ENCODE results near the gene FGFRL1.

FGFRL1 gene

DNA sequence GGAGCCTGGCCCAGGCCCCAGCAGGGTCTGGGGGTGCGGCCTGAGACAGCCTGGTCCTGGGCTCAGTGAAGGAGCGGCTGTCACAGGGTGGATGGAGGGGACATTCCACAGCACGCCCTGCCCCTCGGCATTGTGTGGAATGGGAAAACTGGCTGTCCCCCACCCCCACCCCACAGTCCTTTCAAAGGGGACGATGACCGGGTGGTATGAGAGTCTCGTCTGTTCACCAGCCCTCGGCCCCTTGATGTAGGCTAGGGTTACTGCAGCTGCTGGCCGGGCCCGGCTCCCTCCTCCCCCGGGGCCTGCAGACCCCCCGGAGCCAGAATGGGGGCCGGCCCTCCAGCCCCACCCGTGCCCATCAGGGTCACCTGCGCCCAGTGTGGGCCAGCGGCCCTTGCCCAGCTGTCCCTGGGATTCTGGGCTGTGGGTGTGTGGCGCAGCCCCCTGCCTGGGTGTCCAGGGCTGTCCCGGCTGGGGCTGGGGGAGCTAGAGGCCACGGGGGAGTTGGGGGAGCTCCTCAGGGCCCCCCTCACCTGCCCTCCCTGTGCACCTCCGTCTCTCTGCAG is 11.7 kb downstream of the FGFRL1 start:
- DNase-seq (ENCODE audit: insufficient read length, low spot score) = no peak
- TF ChIP-seq SPI1 (IDR thresholded peaks at IDR 0.05; ENCODE audit: low read depth, low read length) (no peak), PAX5 (IDR thresholded peaks at IDR 0.05; ENCODE audit: insufficient read depth, low read length, severe bottlenecking) (no peak), POU2F2 (IDR thresholded peaks at IDR 0.05; ENCODE audit: low read depth, low read length) (no peak), POLR2A (IDR thresholded peaks at IDR 0.05; ENCODE audit: low read depth, low read length) (no peak), TAF1 (IDR thresholded peaks at IDR 0.05; ENCODE audit: low read depth, low read length) (no peak), POLR2AphosphoS5 (IDR thresholded peaks at IDR 0.05; ENCODE audit: low read depth, low read length) (no peak)
- no peak for FAIRE-seq

DNA sequence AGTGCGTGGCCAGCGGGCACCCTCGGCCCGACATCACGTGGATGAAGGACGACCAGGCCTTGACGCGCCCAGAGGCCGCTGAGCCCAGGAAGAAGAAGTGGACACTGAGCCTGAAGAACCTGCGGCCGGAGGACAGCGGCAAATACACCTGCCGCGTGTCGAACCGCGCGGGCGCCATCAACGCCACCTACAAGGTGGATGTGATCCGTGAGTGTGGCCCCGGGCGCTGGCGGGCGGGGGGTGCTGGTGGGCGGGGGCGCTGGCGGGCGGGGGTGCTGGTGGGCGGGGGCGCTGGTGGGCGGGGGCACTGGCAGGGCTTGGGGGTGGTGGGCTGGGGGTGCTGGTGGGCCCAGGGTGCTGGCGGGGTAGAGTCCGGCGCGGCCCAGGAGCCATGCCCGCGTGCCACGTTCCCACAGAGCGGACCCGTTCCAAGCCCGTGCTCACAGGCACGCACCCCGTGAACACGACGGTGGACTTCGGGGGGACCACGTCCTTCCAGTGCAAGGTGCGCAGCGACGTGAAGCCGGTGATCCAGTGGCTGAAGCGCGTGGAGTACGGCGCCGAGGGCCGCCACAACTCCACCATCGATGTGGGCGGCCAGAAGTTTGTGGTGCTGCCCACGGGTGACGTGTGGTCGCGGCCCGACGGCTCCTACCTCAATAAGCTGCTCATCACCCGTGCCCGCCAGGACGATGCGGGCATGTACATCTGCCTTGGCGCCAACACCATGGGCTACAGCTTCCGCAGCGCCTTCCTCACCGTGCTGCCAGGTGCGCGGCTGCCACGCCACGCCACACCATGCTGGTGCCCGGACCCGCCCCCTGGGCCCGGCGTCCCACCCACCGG is 12.7 kb downstream of the FGFRL1 start:
- FAIRE-seq (no peak), DNase-seq (ENCODE audit: insufficient read length, low spot score) (no peak)

DNA sequence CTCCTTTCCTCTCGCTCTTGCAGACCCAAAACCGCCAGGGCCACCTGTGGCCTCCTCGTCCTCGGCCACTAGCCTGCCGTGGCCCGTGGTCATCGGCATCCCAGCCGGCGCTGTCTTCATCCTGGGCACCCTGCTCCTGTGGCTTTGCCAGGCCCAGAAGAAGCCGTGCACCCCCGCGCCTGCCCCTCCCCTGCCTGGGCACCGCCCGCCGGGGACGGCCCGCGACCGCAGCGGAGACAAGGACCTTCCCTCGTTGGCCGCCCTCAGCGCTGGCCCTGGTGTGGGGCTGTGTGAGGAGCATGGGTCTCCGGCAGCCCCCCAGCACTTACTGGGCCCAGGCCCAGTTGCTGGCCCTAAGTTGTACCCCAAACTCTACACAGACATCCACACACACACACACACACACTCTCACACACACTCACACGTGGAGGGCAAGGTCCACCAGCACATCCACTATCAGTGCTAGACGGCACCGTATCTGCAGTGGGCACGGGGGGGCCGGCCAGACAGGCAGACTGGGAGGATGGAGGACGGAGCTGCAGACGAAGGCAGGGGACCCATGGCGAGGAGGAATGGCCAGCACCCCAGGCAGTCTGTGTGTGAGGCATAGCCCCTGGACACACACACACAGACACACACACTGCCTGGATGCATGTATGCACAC is 13.6 kb downstream of the FGFRL1 start:
- FAIRE-seq (no peak), DNase-seq (ENCODE audit: insufficient read length, low spot score) (no peak)
- TF ChIP-seq POLR2AphosphoS5 (IDR thresholded peaks at IDR 0.05; ENCODE audit: low read depth, low read length) (no peak), SPI1 (IDR thresholded peaks at IDR 0.05; ENCODE audit: low read depth, low read length) (no peak), PAX5 (IDR thresholded peaks at IDR 0.05; ENCODE audit: insufficient read depth, low read length, severe bottlenecking) (no peak), POU2F2 (IDR thresholded peaks at IDR 0.05; ENCODE audit: low read depth, low read length) (no peak), POLR2A (IDR thresholded peaks at IDR 0.05; ENCODE audit: low read depth, low read length) (no peak), TAF1 (IDR thresholded peaks at IDR 0.05; ENCODE audit: low read depth, low read length) (no peak)

More for the DNA sequence above, 12.7 kb downstream of the FGFRL1 start:
- TF ChIP-seq SPI1 (IDR thresholded peaks at IDR 0.05; ENCODE audit: low read depth, low read length) (no peak), POU2F2 (IDR thresholded peaks at IDR 0.05; ENCODE audit: low read depth, low read length) (no peak), PAX5 (IDR thresholded peaks at IDR 0.05; ENCODE audit: insufficient read depth, low read length, severe bottlenecking) (no peak), POLR2A (IDR thresholded peaks at IDR 0.05; ENCODE audit: low read depth, low read length) (no peak), TAF1 (IDR thresholded peaks at IDR 0.05; ENCODE audit: low read depth, low read length) (no peak), POLR2AphosphoS5 (IDR thresholded peaks at IDR 0.05; ENCODE audit: low read depth, low read length) (no peak)

DNA sequence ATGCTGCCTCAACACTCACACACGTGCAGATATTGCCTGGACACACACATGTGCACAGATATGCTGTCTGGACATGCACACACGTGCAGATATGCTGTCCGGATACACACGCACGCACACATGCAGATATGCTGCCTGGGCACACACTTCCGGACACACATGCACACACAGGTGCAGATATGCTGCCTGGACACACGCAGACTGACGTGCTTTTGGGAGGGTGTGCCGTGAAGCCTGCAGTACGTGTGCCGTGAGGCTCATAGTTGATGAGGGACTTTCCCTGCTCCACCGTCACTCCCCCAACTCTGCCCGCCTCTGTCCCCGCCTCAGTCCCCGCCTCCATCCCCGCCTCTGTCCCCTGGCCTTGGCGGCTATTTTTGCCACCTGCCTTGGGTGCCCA is 14.7 kb downstream of the FGFRL1 start:
- TF ChIP-seq POU2F2 (IDR thresholded peaks at IDR 0.05; ENCODE audit: low read depth, low read length) (peak; percentile 85), POLR2AphosphoS5 (IDR thresholded peaks at IDR 0.05; ENCODE audit: low read depth, low read length) (no peak)
- DNase-seq (ENCODE audit: insufficient read length, low spot score) (peak; percentile 91), FAIRE-seq (peak; percentile 98)

DNA sequence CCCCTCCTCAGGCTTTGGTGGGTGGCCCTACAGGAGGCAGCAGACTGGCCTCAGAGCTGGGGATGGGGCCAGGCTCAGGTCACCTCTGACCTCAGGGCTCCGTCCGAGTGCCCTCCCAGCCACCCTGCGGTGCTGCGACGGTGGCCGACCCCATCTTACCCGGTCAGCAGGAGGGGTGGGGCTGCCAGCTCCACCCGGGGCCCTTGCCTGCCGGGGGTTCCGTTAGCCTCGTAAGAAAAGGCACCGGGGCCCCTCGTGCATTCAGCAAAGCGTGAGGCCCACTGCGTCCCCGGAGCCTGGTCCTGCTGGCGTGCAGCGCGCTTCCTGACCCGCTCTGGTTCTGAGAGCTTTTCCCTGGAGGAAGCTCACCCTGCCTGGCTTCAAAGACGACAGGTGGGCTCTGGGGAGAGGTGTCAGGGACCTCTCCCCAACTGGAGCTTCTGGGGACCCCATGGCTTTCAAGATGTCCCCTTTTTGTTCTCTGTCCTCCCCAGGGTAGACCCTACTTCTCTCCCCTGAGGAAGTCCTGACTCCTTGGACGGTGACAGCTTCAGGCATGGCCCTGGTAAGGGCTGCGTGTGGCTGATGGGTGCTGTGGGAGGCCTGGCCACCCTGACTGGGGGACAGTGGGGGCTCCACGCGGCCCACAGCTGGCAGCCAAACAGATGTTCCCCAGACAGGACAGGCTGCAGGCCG is 15.9 kb downstream of the FGFRL1 start:
- DNase-seq (ENCODE audit: insufficient read length, low spot score) (no peak), FAIRE-seq (no peak)
- TF ChIP-seq PAX5 (IDR thresholded peaks at IDR 0.05; ENCODE audit: insufficient read depth, low read length, severe bottlenecking) (no peak), TAF1 (IDR thresholded peaks at IDR 0.05; ENCODE audit: low read depth, low read length) (no peak), POLR2AphosphoS5 (IDR thresholded peaks at IDR 0.05; ENCODE audit: low read depth, low read length) (no peak), SPI1 (IDR thresholded peaks at IDR 0.05; ENCODE audit: low read depth, low read length) (no peak), POLR2A (IDR thresholded peaks at IDR 0.05; ENCODE audit: low read depth, low read length) (no peak), POU2F2 (IDR thresholded peaks at IDR 0.05; ENCODE audit: low read depth, low read length) (no peak)

DNA sequence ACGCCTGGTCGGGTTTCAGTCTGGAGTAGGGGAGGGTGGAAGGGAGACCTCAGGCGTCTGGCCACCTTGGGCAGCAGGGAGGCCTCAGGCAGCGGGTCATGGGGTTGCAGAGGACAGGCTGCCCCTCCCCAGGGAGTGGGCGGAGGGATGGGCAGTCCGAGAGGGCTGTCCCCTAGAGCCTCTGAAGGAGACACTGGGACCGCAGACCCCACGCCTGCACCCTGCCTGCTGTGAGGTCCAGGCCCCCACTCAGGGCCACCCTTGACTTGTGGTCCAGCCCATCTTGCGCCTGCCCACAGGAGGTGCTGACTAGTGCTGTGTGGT is 16.5 kb downstream of the FGFRL1 start:
- DNase-seq (ENCODE audit: insufficient read length, low spot score) (no peak), FAIRE-seq (no peak)
- TF ChIP-seq PAX5 (IDR thresholded peaks at IDR 0.05; ENCODE audit: insufficient read depth, low read length, severe bottlenecking) (no peak), TAF1 (IDR thresholded peaks at IDR 0.05; ENCODE audit: low read depth, low read length) (no peak), SPI1 (IDR thresholded peaks at IDR 0.05; ENCODE audit: low read depth, low read length) (no peak), POU2F2 (IDR thresholded peaks at IDR 0.05; ENCODE audit: low read depth, low read length) (no peak), POLR2AphosphoS5 (IDR thresholded peaks at IDR 0.05; ENCODE audit: low read depth, low read length) (no peak), POLR2A (IDR thresholded peaks at IDR 0.05; ENCODE audit: low read depth, low read length) (no peak)

DNA sequence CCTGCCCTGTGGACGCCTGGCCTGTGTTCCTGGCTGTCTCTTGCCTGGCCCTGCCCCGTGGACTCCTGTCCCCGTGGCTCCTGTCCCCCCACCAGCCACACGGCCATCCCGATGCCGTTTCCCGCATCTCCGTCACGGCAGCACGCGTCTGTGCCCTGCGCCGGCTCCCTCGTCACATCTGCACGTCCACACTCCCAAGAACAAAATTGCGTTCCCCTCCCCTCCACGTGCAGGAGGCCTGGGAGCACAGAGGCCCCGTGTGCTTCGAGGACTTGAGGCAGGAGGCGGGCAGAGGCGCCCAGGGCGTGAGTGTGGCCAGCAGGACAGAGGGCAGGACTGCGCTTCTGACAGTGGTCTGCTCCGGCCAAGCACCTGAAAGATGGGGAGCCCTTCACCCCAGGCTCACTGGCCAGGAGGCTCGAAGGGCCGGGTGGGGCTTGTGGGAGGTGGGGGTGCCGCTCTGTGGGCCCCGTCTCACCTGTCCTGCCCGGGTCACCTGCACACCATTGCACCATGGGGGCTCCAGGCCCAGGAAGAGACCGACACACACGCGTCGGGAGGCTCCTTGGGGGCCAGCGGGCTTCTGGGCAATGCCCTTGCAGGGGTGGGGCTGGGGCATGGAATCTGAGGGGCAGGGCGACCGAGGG is 17.3 kb downstream of the FGFRL1 start:
- TF ChIP-seq POLR2A (IDR thresholded peaks at IDR 0.05; ENCODE audit: low read depth, low read length) = no peak
- TF ChIP-seq TAF1 (IDR thresholded peaks at IDR 0.05; ENCODE audit: low read depth, low read length) = no peak
- TF ChIP-seq SPI1 (IDR thresholded peaks at IDR 0.05; ENCODE audit: low read depth, low read length) = no peak
- no peak for TF ChIP-seq PAX5 (IDR thresholded peaks at IDR 0.05; ENCODE audit: insufficient read depth, low read length, severe bottlenecking)
- no peak for TF ChIP-seq POU2F2 (IDR thresholded peaks at IDR 0.05; ENCODE audit: low read depth, low read length)
- no peak for FAIRE-seq
- DNase-seq (ENCODE audit: insufficient read length, low spot score) = no peak

DNA sequence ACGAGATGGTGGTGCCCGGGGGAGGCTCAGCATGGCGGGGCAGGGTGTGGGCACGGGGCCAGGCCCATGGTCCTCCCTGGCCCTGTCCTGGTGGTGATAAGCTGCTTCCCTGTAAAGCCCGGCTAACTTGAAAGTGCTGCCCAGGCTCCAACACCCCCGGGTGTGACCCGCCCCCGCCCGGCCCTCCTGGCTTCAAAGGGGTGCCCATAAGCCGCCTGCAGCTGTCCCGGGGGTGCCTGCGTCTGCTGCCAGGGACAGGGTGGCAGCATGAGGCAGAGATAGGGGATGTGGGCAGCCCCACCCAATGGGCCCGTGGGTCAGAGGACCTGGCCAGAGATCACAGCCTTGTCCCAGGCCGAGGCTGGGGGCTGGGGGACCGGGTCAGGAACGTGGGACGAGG is 18.1 kb downstream of the FGFRL1 start:
- no peak for FAIRE-seq
- TF ChIP-seq POLR2A (IDR thresholded peaks at IDR 0.05; ENCODE audit: low read depth, low read length) (no peak), POU2F2 (IDR thresholded peaks at IDR 0.05; ENCODE audit: low read depth, low read length) (no peak), PAX5 (IDR thresholded peaks at IDR 0.05; ENCODE audit: insufficient read depth, low read length, severe bottlenecking) (no peak), SPI1 (IDR thresholded peaks at IDR 0.05; ENCODE audit: low read depth, low read length) (no peak), TAF1 (IDR thresholded peaks at IDR 0.05; ENCODE audit: low read depth, low read length) (no peak)
- no peak for DNase-seq (ENCODE audit: insufficient read length, low spot score)

DNA sequence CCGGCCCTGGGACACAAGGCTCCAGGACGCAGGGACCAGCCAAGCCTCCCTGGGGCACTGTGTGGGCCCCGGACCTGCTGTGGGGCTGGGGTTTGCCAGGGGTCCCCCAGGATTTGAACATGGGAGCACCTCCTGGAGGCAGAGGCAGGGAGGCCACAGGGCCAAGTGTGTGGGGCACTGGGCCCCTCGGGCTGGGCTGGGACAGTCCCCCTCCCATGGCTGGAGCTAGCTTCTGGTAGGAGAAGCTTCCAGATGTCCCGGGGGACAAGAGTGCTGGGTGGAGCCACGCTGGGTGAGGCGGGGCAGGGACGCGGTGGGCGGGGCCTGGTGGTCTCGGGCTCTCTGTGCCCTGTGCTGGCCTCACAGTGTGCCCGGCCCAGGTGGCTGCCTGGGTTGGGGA is 18.6 kb downstream of the FGFRL1 start:
- DNase-seq (ENCODE audit: insufficient read length, low spot score) = no peak
- FAIRE-seq = no peak
- no peak for TF ChIP-seq POLR2A (IDR thresholded peaks at IDR 0.05; ENCODE audit: low read depth, low read length)
- TF ChIP-seq POU2F2 (IDR thresholded peaks at IDR 0.05; ENCODE audit: low read depth, low read length) = no peak
- TF ChIP-seq SPI1 (IDR thresholded peaks at IDR 0.05; ENCODE audit: low read depth, low read length) = no peak
- TF ChIP-seq TAF1 (IDR thresholded peaks at IDR 0.05; ENCODE audit: low read depth, low read length) = no peak
- TF ChIP-seq PAX5 (IDR thresholded peaks at IDR 0.05; ENCODE audit: insufficient read depth, low read length, severe bottlenecking) = no peak
- no peak for TF ChIP-seq POLR2AphosphoS5 (IDR thresholded peaks at IDR 0.05; ENCODE audit: low read depth, low read length)

Measured in GM12891 (cell line).